NCI-H146 treated with DMSO at 0.1 percent for 48 hours (cell line): ENCODE results near the gene H2AZ2.
"Not testable (repeated sequence)": the region's sequence is repeated elsewhere in the genome, so short reads cannot be mapped to it uniquely, and the experiment has no call there.

ENCODE experiments used
- DNase-seq: peaks from one replicate; lab custom pipeline; 2025; ENCODE audit not compliant: unreplicated experiment; lab: John Stamatoyannopoulos, UW

Gene H2AZ2

GRCh38 chr7:44787762-44788161, 60.1 kb downstream of the H2AZ2 start:
- DNase-seq = no peak

GRCh38 chr7:44787041-44787440, 60.8 kb downstream of the H2AZ2 start:
- no peak for DNase-seq

- not testable (repeated sequence) for DNase-seq
These were observed 62.7 kb downstream of the H2AZ2 start for GRCh38 chr7:44785218-44785617.

GRCh38 chr7:44784364-44784763, 63.5 kb downstream of the H2AZ2 start:
- no peak for DNase-seq

- DNase-seq = no peak
These were observed 64.5 kb downstream of the H2AZ2 start for GRCh38 chr7:44783407-44783806.

GRCh38 chr7:44782460-44782859, 65.4 kb downstream of the H2AZ2 start:
- DNase-seq = no peak
